AG04449 (cell line): ENCODE data around the gene BMP15.

ENCODE experiments used
- CTCF ChIA-PET: fragments of 350-600 bp; formaldehyde crosslinking; extraction: SDS; loops from one replicate; lab custom pipeline; 2021; ENCODE audit warnings: antibody characterized with exemption; lab: Yijun Ruan, JAX
- POLR2A ChIA-PET: fragments of 400-600, 350-600 bp; formaldehyde crosslinking; extraction: SDS; loops from one replicate; lab custom pipeline; 2020; ENCODE audit warnings: antibody characterized with exemption, inconsistent platforms; lab: Yijun Ruan, JAX
- DNase-seq: peaks from one replicate; pipeline ENCODE4 v3.0.0-alpha.2; 2010; ENCODE audit warnings: low read depth, low spot score
- H3K4me3 ChIP-seq: 2 replicates; pipeline ENCODE4 v1.5.1; 2011; ENCODE audit warnings: low read depth, mild to moderate bottlenecking, control low read depth, low read length
- TF ChIP-seq, protein P1 (sequence below): IDR thresholded peaks from one replicate; pipeline ENCODE4 v1.5.1; 2011; ENCODE audit warnings: mild to moderate bottlenecking, moderate library complexity, low read length, control low read depth, inconsistent platforms; ENCODE audit not compliant: insufficient read depth; ENCODE audit errors: missing control alignments

Gene BMP15

DNA sequence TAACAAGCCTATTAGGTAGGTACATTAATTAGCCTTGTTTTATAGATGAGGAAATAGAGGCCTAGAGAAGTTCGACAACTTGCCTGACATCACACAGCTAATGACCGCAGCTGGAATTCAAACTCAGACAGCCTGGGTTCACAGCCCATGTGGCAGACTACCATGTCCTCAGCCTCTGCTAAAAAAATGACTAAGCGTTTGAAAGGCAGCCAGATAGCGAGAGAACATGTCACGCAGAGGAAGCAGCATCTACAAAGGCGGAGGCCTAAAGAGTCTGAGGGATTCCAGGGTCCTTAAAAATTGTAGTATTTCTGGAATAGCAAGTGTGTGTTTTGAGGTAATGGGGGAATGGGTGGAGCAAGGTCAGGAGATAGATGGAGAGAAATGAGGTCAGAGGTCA is 33.2 kb upstream of the BMP15 start:
- no peak overlapping the region for H3K4me3 ChIP-seq
- TF ChIP-seq, protein P1, sequence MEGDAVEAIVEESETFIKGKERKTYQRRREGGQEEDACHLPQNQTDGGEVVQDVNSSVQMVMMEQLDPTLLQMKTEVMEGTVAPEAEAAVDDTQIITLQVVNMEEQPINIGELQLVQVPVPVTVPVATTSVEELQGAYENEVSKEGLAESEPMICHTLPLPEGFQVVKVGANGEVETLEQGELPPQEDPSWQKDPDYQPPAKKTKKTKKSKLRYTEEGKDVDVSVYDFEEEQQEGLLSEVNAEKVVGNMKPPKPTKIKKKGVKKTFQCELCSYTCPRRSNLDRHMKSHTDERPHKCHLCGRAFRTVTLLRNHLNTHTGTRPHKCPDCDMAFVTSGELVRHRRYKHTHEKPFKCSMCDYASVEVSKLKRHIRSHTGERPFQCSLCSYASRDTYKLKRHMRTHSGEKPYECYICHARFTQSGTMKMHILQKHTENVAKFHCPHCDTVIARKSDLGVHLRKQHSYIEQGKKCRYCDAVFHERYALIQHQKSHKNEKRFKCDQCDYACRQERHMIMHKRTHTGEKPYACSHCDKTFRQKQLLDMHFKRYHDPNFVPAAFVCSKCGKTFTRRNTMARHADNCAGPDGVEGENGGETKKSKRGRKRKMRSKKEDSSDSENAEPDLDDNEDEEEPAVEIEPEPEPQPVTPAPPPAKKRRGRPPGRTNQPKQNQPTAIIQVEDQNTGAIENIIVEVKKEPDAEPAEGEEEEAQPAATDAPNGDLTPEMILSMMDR: no peak
- ChIA-PET POLR2A (no interaction called here), CTCF (no interaction called here)
- peak; percentile 4 for DNase-seq

DNA sequence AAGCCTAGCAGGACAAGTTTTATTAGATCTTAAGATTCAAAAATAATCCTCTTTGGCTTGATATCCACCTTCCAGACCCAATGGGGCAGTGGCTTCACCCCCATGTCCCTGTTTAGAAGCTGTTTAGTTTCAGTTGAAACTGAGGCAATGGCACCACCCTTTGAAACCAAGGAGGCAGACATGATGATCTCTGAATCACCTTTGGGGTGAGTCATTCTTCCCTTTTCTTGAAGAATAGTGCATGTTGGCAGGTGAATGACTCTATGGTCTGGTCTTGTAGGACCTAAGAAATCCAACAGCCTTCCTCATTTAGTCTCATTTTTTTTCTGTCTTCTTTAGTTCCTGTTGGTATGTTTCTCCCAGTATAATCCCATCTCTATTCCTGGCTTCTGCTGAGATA is 29.5 kb upstream of the BMP15 start:
- H3K4me3 ChIP-seq: no peak overlapping the region
- DNase-seq: no peak
- TF ChIP-seq, protein P1: no peak
- ChIA-PET POLR2A (no interaction called here), CTCF (no interaction called here)

DNA sequence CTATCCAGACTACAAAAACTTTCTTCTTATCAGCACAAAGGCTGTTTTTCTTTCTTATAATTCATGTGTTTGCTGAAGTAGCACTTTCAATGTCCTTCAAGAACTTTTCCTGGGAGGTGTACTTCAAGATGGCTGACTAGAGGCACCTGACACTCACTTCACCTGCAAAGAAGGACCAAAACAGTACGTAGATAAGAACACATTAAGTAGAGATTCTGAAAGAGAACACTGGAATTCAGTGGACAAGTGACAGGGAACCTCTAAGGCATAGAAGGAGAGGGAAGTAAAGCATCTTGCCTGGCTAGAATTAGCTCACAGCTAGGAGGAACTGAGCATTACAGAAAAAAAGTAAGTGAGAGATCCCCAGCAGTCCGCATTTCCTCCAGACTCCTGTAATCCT is 21.7 kb upstream of the BMP15 start:
- TF ChIP-seq, protein P1: no peak
- ChIA-PET POLR2A (no interaction called here), CTCF (interaction anchor here (1.0 kb wide), 1 partner anchor 197 kb away, joined by 3 read pairs; no protein-coding TSS in a partner anchor)
- DNase-seq: no peak
- no peak overlapping the region for H3K4me3 ChIP-seq

DNA sequence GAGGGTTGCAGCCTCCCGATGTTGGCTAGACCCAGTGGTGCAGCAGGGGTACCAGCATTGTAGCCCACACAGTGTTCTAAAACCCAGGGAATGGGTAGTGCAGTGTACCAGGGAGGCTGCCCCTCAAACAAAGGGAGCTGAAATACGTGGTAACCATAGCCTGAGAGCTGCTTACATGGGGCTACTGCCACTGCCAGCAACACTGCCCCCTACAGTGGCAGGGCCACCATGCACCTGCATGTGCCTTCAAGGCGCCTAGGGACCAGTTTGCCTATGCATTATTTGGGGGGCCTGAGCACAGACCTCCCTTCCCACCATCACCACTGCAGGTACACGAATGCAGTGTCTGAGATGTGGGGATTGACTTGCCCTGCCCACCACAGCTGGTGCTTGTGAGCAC is 21.0 kb upstream of the BMP15 start:
- no peak for DNase-seq
- TF ChIP-seq, protein P1: no peak
- ChIA-PET POLR2A (no interaction called here), CTCF (interaction anchor here (1.0 kb wide), 1 partner anchor 198 kb away, joined by 3 read pairs; no protein-coding TSS in a partner anchor)
- no peak overlapping the region for H3K4me3 ChIP-seq

DNA sequence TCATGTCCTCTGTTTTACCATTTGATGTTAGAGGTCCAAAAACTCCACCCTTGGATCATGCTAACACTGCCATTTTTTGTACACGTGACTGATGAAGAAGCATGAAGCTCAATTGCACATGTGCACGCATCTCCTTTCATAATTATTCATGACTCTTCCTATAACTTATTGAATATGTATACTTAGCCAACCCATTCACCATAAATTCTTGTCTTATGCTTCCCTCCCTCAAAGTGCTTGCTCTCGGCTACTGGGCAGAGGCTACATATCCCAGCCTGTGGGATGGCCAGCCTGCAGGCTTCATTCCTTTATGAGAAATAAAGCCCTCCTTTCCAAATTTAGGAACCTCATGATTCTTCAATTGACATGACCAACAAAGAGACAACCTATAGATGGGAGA is 17.5 kb upstream of the BMP15 start:
- CTCF ChIA-PET: no interaction called here
- no peak overlapping the region for H3K4me3 ChIP-seq
- no peak for DNase-seq
- TF ChIP-seq, protein P1: no peak
- POLR2A ChIA-PET: no interaction called here

DNA sequence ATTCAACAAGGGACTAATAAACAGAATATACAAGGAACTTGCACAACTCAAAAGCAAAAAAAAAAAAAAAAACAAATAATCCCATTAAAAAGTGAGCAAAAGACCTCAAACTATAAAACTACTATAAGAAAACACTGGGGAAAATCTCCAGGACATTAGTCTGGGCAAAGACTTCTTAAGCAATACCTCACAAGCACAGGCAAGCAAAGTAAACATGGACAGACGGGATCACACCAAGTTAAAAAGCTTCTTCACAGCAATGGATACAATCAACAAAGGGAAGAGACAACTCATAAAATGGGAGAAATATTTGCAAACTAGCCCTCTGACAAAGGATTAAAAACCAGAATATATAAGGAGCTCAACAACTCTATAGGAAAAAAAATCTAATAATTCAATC is 17.1 kb upstream of the BMP15 start:
- ChIA-PET POLR2A (no interaction called here), CTCF (no interaction called here)
- TF ChIP-seq, protein P1: no peak
- DNase-seq: no peak
- H3K4me3 ChIP-seq: no peak overlapping the region
